GM21717 (cell line): ENCODE measurements around the gene GCC2.
A peak's percentile ranks its signal among the peaks of the same experiment; 100 is the strongest.
"Not testable (repeated sequence)": the region's sequence is repeated elsewhere in the genome, so short reads cannot be mapped to it uniquely, and the experiment has no call there.

Source experiments
- ATAC-seq: cut with Tn5 transposase; IDR thresholded peaks from one replicate; pipeline ENCODE4 v1.9.1; 2021; ENCODE audit warnings: mild to moderate bottlenecking, moderate library complexity; ENCODE audit not compliant: unreplicated experiment

GCC2 gene

GRCh38 chr2:108514478-108514877, 65.5 kb downstream of the GCC2 start:
- ATAC-seq: not testable (repeated sequence)

- not testable (repeated sequence) for ATAC-seq
Observed at GRCh38 chr2:108524688-108525087, 75.7 kb downstream of the GCC2 start.

GRCh38 chr2:108525258-108525657, 76.3 kb downstream of the GCC2 start:
- not testable (repeated sequence) for ATAC-seq

GRCh38 chr2:108531674-108532055, 82.7 kb downstream of the GCC2 start:
- ATAC-seq: no peak

DNA sequence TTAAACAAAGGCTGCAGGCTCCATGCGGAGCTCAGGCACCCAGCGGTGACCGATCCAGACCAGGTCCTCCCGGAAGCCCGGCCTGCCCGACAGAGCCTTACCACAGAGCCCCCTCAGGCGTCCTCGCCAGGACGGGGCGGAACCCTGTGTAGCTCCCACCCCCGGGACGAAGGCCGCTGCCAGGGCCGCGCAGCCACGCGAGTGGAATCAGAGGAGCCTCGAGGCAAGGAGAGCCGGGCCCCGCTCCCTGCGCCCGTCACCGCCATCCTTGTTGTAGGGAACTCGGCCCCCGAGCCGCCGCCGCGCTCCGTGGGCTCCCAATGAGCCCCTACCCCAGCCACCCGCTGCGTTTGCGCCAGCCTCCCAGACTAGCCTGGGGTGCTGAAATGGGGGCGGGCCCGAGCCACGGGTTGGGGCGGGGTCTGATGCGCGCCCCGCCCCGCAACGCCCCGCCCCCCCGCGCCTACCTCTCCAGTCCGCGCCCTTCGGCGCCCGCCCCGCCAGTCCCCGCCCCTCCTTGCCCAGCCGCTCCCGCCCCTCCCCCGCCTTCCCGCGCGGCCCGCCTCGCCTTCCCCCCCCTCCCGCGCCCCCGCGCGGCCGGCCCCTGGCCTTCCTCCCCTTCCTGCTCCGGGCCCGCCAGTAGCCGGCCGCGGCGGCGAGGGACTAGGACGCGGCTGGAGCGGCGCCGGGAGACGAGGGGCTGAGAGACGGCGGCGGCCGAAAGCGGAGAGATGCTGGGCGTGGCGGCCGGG, 85.0 kb downstream of the GCC2 start, which contains the start of gene LIMS1:
TSS of gene LIMS1 (plus strand) at position 639 of the 752 bp plus-strand sequence. CDS start at position 732, 93 bp downstream.
- ATAC-seq: peak; percentile 92

GRCh38 chr2:108534584-108535356, 85.8 kb downstream of the GCC2 start:
- ATAC-seq: peak; percentile 38

GRCh38 chr2:108535357-108535631, 86.3 kb downstream of the GCC2 start:
- no peak for ATAC-seq

- ATAC-seq: no peak
Observed at GRCh38 chr2:108536133-108536780, 87.3 kb downstream of the GCC2 start.

- ATAC-seq: no peak
Observed at GRCh38 chr2:108536911-108537310, 87.9 kb downstream of the GCC2 start.

DNA sequence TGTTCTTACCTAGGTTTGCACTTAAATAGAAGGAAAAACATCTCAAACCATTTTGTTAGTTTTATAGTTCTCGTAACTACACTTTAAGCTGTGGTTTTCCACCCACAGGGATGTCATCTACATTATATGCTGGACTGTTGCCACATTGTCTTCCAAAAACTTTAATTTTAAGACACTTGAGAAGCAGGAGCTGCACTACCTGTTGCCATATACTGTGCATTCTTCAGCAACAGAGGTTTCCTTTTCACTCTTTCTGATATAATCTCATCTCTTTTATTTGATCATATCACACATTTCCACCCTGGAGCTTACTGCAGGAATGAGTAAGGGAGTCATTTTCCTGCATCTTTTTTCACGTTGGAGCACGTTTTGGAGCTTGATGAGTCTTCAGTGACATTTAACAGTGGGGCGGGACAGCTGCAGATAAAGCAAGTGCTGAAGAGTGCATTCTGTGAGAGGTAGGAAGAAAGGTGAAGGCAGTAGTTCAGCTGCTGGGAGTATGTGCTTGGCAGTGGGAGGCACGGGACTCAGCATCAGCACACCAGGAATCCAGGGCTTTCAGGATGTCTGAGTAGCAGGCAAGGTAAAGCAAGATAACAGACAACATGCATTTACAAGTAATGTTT, 89.1 kb downstream of the GCC2 start:
- no peak for ATAC-seq

- no peak for ATAC-seq
Observed at GRCh38 chr2:108541451-108541850, 92.4 kb downstream of the GCC2 start.

DNA sequence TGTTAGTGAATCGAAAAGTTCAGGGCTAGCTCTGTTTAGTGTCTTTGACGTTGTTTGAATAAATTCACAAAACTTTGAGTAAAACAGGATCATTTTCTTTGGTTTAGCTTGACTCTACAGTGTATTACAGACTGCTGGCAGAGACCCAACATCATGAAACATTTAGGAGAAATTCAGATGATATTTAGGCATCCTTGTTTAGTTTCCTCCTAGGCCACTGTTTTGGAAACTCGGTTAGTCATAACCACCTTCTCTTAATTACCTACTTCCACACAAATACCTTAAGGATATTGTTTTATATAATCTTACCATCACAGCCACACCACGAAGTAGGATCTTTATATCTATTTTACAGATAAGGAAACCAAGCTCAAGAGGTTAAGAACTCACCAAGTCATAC, 93.1 kb downstream of the GCC2 start:
- no peak for ATAC-seq

DNA sequence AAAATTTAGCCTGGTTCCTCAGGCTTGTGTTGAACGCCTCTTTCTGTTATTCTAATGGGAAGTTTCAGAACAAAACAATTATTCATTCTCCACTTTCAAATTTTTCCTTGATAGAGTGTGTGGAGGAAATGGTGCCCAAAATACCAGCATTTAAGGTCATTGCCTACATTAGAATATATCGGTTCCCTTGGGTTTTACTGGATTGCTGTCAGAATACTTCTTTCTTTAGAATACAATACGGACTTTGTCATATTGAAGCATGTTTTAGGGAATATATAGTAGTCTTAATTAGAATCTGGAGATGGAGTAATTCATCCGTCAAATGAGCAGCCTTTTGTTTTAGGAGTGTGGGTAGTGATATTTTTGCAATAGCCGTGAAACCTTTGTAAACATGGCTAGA, 98.6 kb downstream of the GCC2 start:
- no peak for ATAC-seq

- no peak for ATAC-seq
Observed at GRCh38 chr2:108548208-108549003, 99.4 kb downstream of the GCC2 start.

- ATAC-seq: no peak
Observed at GRCh38 chr2:108552566-108552965, 103.6 kb downstream of the GCC2 start.

GRCh38 chr2:108553209-108553919, 104.4 kb downstream of the GCC2 start:
- no peak for ATAC-seq

- ATAC-seq: no peak
Observed at GRCh38 chr2:108554528-108554927, 105.5 kb downstream of the GCC2 start.

DNA sequence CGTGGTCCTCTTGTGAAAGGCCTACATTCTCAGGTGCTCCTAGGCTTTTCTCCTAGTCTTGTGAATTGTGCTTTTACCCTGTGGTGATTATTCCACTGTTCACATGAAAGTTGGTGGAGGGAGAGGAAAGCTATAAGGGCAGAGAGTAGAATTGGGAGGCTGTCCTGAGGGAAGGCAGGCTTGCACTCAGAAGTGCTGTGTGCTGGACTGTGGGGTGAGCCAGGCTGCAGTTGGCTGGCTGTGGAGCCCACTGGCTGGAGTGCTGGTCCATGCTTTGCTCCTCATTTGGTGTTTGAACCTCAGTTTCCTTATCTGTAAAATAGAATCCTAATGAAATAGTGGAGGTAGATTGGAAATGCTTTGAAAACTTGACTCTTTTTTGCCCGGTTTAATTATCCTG, 106.6 kb downstream of the GCC2 start:
- ATAC-seq: no peak

- not testable (repeated sequence) for ATAC-seq
Observed at GRCh38 chr2:108556581-108556980, 107.6 kb downstream of the GCC2 start.
